ENCODE data around the gene BTBD9.

BTBD9 gene

GRCh38 chr6:38438097-38438496 is 201.6 kb downstream of the BTBD9 start:
- Histone ChIP-seq H3F3A (ENCODE audit: control insufficient read depth, insufficient read depth) (no peaks in the 10 kb centered on the region), H3K4me1 (ENCODE audit: control insufficient read depth, low read length) (no peaks in the 10 kb centered on the region), H3K4me2 (ENCODE audit: low read length) (no peak overlapping the region), H3K9me3 (ENCODE audit: control insufficient read depth, insufficient read depth, low read length) (no peaks in the 10 kb centered on the region), H4K20me1 (ENCODE audit: control insufficient read depth, insufficient read depth, low read depth, low read length) (no peaks in the 10 kb centered on the region), H3K27ac (ENCODE audit: low read depth, low read length) (no peak overlapping the region), H3K27me3 (ENCODE audit: control insufficient read depth, low read length) (no peaks in the 10 kb centered on the region), H3K9me2 (replicated peaks; ENCODE audit: control insufficient read depth, low read length) (no peaks in the 10 kb centered on the region), H3K79me2 (ENCODE audit: control insufficient read depth, low read length) (no peaks in the 10 kb centered on the region), H3K4me3 (ENCODE audit: low read length) (no peak overlapping the region), H3K36me3 (ENCODE audit: control insufficient read depth, low read length) (no peaks in the 10 kb centered on the region)
- no peak for TF ChIP-seq EZH2phosphoT487 (IDR thresholded peaks at IDR 0.05; ENCODE audit: borderline replicate concordance, low read length)
- TF ChIP-seq CTCF (IDR thresholded peaks at IDR 0.05; ENCODE audit: low read depth, low read length, poor library complexity, severe bottlenecking) = no peak

GRCh38 chr6:38436726-38437465 is 202.8 kb downstream of the BTBD9 start:
- Histone ChIP-seq H3K27me3 (ENCODE audit: control insufficient read depth, low read length) (no peaks in the 10 kb centered on the region), H3K4me3 (ENCODE audit: low read length) (no peak overlapping the region), H3K79me2 (ENCODE audit: control insufficient read depth, low read length) (no peaks in the 10 kb centered on the region), H3K9me3 (ENCODE audit: control insufficient read depth, insufficient read depth, low read length) (no peaks in the 10 kb centered on the region), H4K20me1 (ENCODE audit: control insufficient read depth, insufficient read depth, low read depth, low read length) (no peaks in the 10 kb centered on the region), H3K36me3 (ENCODE audit: control insufficient read depth, low read length) (no peaks in the 10 kb centered on the region), H3K4me1 (ENCODE audit: control insufficient read depth, low read length) (no peaks in the 10 kb centered on the region), H3K27ac (ENCODE audit: low read depth, low read length) (no peak overlapping the region), H3K9me2 (replicated peaks; ENCODE audit: control insufficient read depth, low read length) (no peaks in the 10 kb centered on the region), H3K4me2 (ENCODE audit: low read length) (no peak overlapping the region), H3F3A (ENCODE audit: control insufficient read depth, insufficient read depth) (no peaks in the 10 kb centered on the region)
- TF ChIP-seq EZH2phosphoT487 (IDR thresholded peaks at IDR 0.05; ENCODE audit: borderline replicate concordance, low read length) (no peak), CTCF (IDR thresholded peaks at IDR 0.05; ENCODE audit: low read depth, low read length, poor library complexity, severe bottlenecking) (no peak)

- Histone ChIP-seq H3K79me2 (ENCODE audit: control insufficient read depth, low read length) (no peaks in the 10 kb centered on the region), H3K4me1 (ENCODE audit: control insufficient read depth, low read length) (no peaks in the 10 kb centered on the region), H3K4me2 (ENCODE audit: low read length) (no peak overlapping the region), H3K9me2 (replicated peaks; ENCODE audit: control insufficient read depth, low read length) (no peaks in the 10 kb centered on the region), H3K36me3 (ENCODE audit: control insufficient read depth, low read length) (no peaks in the 10 kb centered on the region), H3K27ac (ENCODE audit: low read depth, low read length) (no peak overlapping the region), H3K9me3 (ENCODE audit: control insufficient read depth, insufficient read depth, low read length) (no peaks in the 10 kb centered on the region), H3K27me3 (ENCODE audit: control insufficient read depth, low read length) (no peaks in the 10 kb centered on the region), H4K20me1 (ENCODE audit: control insufficient read depth, insufficient read depth, low read depth, low read length) (no peaks in the 10 kb centered on the region), H3F3A (ENCODE audit: control insufficient read depth, insufficient read depth) (no peaks in the 10 kb centered on the region), H3K4me3 (ENCODE audit: low read length) (no peak overlapping the region)
- no peak for TF ChIP-seq EZH2phosphoT487 (IDR thresholded peaks at IDR 0.05; ENCODE audit: borderline replicate concordance, low read length)
- TF ChIP-seq CTCF (IDR thresholded peaks at IDR 0.05; ENCODE audit: low read depth, low read length, poor library complexity, severe bottlenecking) = no peak
Observed at GRCh38 chr6:38435330-38435729, 204.4 kb downstream of the BTBD9 start.

Measured in DOHH2 (cell line).